ENCODE results near the gene PEX12. TPM values are rescaled to one million over a fixed set of nuclear protein-coding genes. Genes with fewer than 3 reads are reported as not detected.

PEX12 gene
- total and polyA plus RNA-seq, 9 of the 15 experiments (the other 6 are each of a cell fraction or from before 2014, with no cell fraction given), result 4.0 to 12.4 (median 6.4) TPM

- TF ChIP-seq PRDM10 (IDR thresholded peaks at IDR 0.05; ENCODE audit: partially characterized antibody) (no peak), MXD1 (CRISPR knock-in tag; IDR thresholded peaks at IDR 0.05; ENCODE audit: borderline replicate concordance, poor library complexity, severe bottlenecking) (no peak), HMBOX1 (IDR thresholded peaks at IDR 0.05) (0 out of 2 replicates have a peak, but pooled peaks have one; percentile 32), ZBTB40 (IDR thresholded peaks at IDR 0.05) (peak; percentile 74), ZBTB40 (CRISPR knock-in tag; IDR thresholded peaks at IDR 0.05) (no peak), KDM1A (IDR thresholded peaks at IDR 0.05) (0 out of 4 replicates have a peak, but pooled peaks of 1 of the 2 experiments have one; percentile 9), PPARD (CRISPR knock-in tag; IDR thresholded peaks at IDR 0.05) (no peak)
- TF ChIP-seq, protein P1, sequence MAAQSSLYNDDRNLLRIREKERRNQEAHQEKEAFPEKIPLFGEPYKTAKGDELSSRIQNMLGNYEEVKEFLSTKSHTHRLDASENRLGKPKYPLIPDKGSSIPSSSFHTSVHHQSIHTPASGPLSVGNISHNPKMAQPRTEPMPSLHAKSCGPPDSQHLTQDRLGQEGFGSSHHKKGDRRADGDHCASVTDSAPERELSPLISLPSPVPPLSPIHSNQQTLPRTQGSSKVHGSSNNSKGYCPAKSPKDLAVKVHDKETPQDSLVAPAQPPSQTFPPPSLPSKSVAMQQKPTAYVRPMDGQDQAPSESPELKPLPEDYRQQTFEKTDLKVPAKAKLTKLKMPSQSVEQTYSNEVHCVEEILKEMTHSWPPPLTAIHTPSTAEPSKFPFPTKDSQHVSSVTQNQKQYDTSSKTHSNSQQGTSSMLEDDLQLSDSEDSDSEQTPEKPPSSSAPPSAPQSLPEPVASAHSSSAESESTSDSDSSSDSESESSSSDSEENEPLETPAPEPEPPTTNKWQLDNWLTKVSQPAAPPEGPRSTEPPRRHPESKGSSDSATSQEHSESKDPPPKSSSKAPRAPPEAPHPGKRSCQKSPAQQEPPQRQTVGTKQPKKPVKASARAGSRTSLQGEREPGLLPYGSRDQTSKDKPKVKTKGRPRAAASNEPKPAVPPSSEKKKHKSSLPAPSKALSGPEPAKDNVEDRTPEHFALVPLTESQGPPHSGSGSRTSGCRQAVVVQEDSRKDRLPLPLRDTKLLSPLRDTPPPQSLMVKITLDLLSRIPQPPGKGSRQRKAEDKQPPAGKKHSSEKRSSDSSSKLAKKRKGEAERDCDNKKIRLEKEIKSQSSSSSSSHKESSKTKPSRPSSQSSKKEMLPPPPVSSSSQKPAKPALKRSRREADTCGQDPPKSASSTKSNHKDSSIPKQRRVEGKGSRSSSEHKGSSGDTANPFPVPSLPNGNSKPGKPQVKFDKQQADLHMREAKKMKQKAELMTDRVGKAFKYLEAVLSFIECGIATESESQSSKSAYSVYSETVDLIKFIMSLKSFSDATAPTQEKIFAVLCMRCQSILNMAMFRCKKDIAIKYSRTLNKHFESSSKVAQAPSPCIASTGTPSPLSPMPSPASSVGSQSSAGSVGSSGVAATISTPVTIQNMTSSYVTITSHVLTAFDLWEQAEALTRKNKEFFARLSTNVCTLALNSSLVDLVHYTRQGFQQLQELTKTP (IDR thresholded peaks at IDR 0.05; ENCODE audit: low read depth in 1 of 2, partially characterized antibody in 2 of 2), result peak in 1 of 2 experiments; percentile 5
Observed at GRCh38 chr17:35568561-35568960, 9.8 kb downstream of the PEX12 start (continued).

All from K562 (cell line).